ENCODE data around the gene RANBP3L.

DNA sequence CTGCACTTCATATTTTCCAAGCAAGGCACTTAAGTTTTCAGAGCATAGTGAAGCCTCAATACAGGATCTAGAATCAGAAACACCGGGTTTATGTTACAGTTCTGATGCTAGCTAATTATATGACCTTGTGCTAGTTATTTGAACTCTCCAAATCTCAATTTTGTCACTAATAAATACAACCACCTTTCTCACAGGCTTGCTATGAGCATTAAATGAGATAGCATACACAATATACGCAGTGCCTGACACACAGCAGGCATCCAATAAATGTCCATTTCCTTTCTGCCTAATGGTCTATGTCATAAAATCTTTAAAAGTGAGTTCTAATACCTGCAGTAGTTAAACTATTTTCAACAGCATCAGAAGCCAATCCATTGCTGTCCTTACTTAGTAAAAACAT, 92.9 kb downstream of the RANBP3L start:
- no peak for TF ChIP-seq PAX5 (IDR thresholded peaks at IDR 0.05; ENCODE audit: insufficient read depth, low read length, severe bottlenecking)
- no peak for TF ChIP-seq POLR2A (IDR thresholded peaks at IDR 0.05; ENCODE audit: low read depth, low read length)
- no peak for TF ChIP-seq POLR2AphosphoS5 (IDR thresholded peaks at IDR 0.05; ENCODE audit: low read depth, low read length)

All from GM12891 (cell line).